Central memory CD8-positive, alpha-beta T cell (primary cell): Measurements from ENCODE around the gene OR52N1.

Experiments used
- ATAC-seq: fragments of 150-1000 bp; cut with Tn5 transposase; replicated peaks from 2 replicates; pipeline ENCODE4 v1.10.0; 2022; ENCODE audit warnings: mild to moderate bottlenecking, moderate FRiP score, moderate number of reproducible peaks; ENCODE audit not compliant: poor library complexity, severe bottlenecking; ENCODE audit errors: extremely low read depth
- DNase-seq, 2 donors: peaks; one replicate each; pipeline ENCODE4 v3.0.0; 2021; ENCODE audit warnings: low spot score in 2 of 2
- H3K27ac Mint-ChIP-seq: one replicate; pipeline ENCODE4 v1.8.0; 2022; ENCODE audit warnings: low read depth, mild to moderate bottlenecking, moderate library complexity, mixed read lengths
- H3K27me3 Mint-ChIP-seq: one replicate; pipeline ENCODE4 v1.8.0; 2022; ENCODE audit warnings: mixed read lengths
- H3K36me3 Mint-ChIP-seq: one replicate; pipeline ENCODE4 v1.8.0; 2022; ENCODE audit warnings: mild to moderate bottlenecking, moderate library complexity, mixed read lengths; ENCODE audit not compliant: insufficient read depth
- H3K4me1 Mint-ChIP-seq: one replicate; pipeline ENCODE4 v1.8.0; 2022; ENCODE audit warnings: mixed read lengths
- H3K4me3 Mint-ChIP-seq: one replicate; pipeline ENCODE4 v1.8.0; 2022; ENCODE audit warnings: mild to moderate bottlenecking, moderate library complexity, mixed read lengths
- H3K9me3 Mint-ChIP-seq: one replicate; pipeline ENCODE4 v1.8.0; 2022; ENCODE audit warnings: mixed read lengths

The OR52N1 gene

DNA sequence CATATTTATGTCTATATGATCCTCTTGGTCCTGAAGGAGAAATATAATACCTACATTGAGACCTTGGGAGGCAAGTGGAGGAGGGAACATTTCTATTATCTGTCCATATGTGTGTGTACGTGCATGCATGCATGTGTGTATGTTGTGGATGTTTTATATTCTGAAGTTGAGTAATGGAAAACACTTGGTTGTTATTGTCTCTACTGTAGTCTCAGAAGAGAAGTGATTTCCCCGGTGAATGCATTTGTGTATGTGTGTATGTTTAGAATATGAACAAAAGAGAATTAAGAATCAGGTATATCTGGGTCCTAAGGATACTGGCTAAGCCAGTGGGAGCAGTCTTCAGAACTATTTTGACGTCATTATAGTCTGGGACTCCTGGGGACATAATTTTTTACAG, at the start of gene OR52N1:
Gene OR52N1 (minus strand): TSS at position 101 of the 400 bp plus-strand sequence. CDS start 2,449 bp downstream, outside the sequence.
- Mint-ChIP-seq H3K4me1 (no peaks in the 10 kb centered on the region), H3K4me3 (no peak within 1 kb of the TSS), H3K36me3 (no peaks in the 10 kb centered on the region), H3K27me3 (peaks cover 18% of the 10 kb centered on the region), H3K27ac (no peak within 1 kb of the TSS), H3K9me3 (no peaks in the 10 kb centered on the region)
- ATAC-seq: no peak
- DNase-seq: no peak

DNA sequence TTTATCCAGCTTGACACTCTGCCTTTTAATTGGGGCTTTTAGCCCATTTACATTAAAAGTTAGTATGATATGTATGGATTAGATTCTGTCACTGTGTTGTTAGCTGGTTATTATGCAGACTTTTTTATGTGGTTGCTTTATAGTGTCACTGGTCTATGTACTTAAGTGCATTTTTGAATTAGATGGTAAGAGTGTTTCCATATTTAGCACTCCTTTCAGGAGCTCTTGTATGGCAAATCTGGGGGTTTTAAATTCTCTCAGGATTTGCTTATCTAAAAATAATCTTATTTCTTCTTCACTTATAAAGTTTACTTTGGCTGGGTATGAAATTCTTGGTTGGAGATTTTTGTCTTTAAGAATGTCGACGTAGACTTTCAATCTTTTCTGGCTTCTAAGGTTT, 46.6 kb upstream of the OR52N1 start:
- ATAC-seq (no peak), DNase-seq (no peak)
- no peaks in the 10 kb centered on the region for H3K9me3 Mint-ChIP-seq
- no peak overlapping the region for H3K27ac Mint-ChIP-seq
- no peaks in the 10 kb centered on the region for H3K36me3 Mint-ChIP-seq
- H3K27me3 Mint-ChIP-seq: peaks cover 45% of the 10 kb centered on the region
- no peaks in the 10 kb centered on the region for H3K4me1 Mint-ChIP-seq
- no peak overlapping the region for H3K4me3 Mint-ChIP-seq

DNA sequence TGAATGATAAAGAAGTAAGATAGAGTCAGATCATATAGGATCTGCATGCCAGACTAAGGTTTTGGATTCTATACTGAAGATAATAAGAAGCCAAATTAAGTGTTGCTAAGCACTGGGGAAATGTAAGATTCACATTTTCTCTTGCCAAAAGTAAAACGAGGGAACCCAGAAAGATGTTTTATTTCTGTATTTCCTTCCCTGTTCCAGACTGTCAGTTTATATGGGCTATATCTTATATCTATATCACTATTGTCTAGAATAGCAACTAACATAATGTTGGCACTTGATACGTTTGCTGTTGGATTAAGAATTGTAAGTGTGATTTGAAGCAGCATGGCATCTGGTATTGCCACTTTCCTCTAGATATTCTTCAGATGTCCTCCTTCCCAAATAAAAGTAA, 42.4 kb upstream of the OR52N1 start:
- H3K27ac Mint-ChIP-seq: no peak overlapping the region
- DNase-seq (no peak), ATAC-seq (no peak)
- no peak overlapping the region for H3K4me3 Mint-ChIP-seq
- H3K9me3 Mint-ChIP-seq: no peaks in the 10 kb centered on the region
- peaks cover 36% of the 10 kb centered on the region for H3K27me3 Mint-ChIP-seq
- H3K4me1 Mint-ChIP-seq: no peaks in the 10 kb centered on the region
- H3K36me3 Mint-ChIP-seq: no peaks in the 10 kb centered on the region

DNA sequence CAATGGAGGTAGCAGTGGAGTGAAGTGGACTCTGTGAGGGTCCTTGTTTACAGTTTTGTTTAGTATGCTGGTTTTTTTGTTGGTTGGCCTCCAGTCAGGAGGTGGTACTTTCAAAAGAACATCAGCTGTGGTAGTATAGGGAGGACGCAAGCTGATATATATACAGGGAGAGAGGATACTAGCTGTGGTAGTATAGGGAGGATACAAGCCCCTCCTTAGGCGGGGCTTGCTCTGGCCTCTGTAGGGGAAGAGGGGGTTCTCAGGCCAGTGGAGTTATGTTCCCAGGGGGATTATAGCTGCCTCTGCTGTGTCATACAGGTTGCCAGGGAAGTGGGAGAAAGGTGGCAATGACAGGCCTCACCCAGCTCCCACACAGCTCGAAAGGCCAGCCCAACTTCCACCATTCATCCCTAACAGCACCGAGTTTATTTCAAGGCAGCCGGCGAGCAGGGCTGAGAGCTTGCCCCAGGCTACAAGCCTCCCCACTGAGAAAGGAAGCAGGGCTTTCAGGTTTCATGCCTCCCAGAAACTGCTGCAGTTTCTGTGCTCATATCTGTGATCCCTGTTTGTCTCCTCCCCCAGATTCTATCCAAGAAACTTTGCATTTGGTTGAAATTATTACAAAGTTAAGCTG, 40.2 kb upstream of the OR52N1 start:
- H3K4me1 Mint-ChIP-seq: no peaks in the 10 kb centered on the region
- DNase-seq (no peak), ATAC-seq (no peak)
- H3K4me3 Mint-ChIP-seq: no peak overlapping the region
- no peaks in the 10 kb centered on the region for H3K9me3 Mint-ChIP-seq
- H3K27me3 Mint-ChIP-seq: peaks cover 26% of the 10 kb centered on the region
- H3K27ac Mint-ChIP-seq: no peak overlapping the region
- no peaks in the 10 kb centered on the region for H3K36me3 Mint-ChIP-seq

DNA sequence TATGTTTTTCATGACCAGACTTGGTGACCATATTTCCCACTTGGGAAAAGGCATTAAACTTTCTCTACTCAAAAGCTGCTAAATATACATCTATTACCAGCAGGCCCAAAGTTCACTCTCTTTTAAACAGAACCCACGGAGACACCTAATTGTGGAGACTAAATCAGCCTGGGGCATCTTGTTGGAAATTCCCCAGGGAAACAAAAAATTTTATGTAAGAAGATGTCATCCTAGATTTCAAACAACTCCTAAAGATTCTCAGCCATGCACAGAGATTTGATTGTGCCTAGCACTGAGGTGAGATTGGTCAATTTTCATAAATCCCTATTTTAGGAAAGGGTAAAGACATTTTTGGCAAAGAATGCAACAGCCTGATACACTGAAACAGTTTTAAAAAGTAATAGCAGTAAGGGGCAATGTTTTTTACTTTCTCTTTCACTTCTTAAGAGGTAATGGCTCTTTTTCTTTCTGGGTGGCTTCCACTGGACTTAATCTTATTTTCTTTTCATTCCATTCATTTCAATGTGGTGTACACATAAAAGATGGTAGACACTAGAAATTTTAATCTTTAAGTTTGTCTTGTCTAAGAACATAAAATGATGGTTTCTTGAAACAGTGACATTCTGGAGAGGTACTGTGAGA, 27.3 kb upstream of the OR52N1 start:
- DNase-seq: no peak
- no peaks in the 10 kb centered on the region for H3K9me3 Mint-ChIP-seq
- H3K4me1 Mint-ChIP-seq: peaks cover 7% of the 10 kb centered on the region
- peak overlapping the region; percentile 84 for H3K27ac Mint-ChIP-seq
- ATAC-seq: peak; percentile 19
- H3K36me3 Mint-ChIP-seq: no peaks in the 10 kb centered on the region
- H3K27me3 Mint-ChIP-seq: no peaks in the 10 kb centered on the region
- H3K4me3 Mint-ChIP-seq: peak overlapping the region; percentile 52

DNA sequence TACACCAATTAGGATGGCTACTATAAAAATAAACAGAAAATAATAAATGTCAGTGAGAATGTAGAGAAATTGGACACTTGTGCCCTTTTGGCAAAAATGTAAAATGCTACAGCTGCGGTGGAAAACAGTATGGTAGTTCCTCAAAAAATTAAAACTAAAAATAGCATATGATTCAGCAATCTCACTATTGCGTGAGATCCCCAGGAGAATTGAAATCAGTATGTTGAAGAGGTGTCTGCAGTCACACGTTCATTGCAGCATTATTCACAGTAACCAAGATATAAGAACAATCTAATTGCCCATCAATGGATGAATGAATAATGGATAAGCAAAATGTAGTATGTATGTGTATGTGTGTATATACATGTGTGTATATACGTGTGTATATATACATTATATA, 24.5 kb upstream of the OR52N1 start:
- Mint-ChIP-seq H3K4me1 (peaks cover 7% of the 10 kb centered on the region), H3K27ac (no peak overlapping the region), H3K9me3 (no peaks in the 10 kb centered on the region), H3K36me3 (no peaks in the 10 kb centered on the region), H3K27me3 (no peaks in the 10 kb centered on the region), H3K4me3 (no peak overlapping the region)
- no peak for DNase-seq
- ATAC-seq: no peak

DNA sequence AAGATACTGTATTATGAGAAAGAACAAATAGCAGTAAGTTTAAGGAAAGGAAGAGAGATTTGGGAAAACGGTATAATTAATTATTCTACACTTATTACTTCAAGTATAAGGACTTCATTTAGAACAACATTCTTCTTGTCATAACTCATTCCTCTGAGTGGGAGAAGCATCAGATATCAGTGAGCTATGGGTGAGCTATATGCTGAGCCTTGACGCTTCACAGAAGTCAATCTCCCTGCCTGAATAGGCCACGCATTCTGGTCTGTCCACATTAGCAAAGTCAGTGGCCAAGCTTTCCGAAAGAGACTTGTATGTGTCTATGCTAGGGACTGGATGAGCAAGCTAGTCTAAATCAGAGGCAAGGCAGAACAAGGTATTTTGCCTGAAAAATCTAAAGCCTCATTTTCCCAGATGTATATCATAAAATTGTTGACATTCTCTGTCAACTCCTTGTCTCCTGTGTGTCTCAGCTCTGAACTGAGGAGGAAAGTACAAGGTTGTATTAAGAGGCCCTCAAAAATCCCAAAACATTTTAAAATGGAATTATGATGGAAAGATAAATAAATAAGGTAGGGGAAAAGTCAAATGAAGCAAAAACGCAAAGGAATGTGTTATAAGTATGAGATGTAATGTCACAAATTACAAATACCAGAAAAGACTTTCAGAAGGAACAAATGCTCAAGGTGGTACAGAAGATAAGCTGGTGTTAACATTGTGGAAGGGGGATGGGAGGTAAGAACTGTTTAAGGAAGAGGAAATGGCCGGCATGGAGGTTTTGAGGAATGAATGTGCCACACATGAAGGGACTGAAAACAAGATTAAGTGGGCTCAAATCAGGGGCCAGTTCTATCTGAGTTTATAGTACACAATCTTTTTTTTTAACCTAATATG, 19.1 kb upstream of the OR52N1 start:
- H3K4me3 Mint-ChIP-seq: no peak overlapping the region
- no peak for ATAC-seq
- H3K36me3 Mint-ChIP-seq: no peaks in the 10 kb centered on the region
- H3K27me3 Mint-ChIP-seq: peaks cover 32% of the 10 kb centered on the region
- H3K4me1 Mint-ChIP-seq: peaks cover 13% of the 10 kb centered on the region
- H3K9me3 Mint-ChIP-seq: no peaks in the 10 kb centered on the region
- DNase-seq: no peak
- H3K27ac Mint-ChIP-seq: no peak overlapping the region

DNA sequence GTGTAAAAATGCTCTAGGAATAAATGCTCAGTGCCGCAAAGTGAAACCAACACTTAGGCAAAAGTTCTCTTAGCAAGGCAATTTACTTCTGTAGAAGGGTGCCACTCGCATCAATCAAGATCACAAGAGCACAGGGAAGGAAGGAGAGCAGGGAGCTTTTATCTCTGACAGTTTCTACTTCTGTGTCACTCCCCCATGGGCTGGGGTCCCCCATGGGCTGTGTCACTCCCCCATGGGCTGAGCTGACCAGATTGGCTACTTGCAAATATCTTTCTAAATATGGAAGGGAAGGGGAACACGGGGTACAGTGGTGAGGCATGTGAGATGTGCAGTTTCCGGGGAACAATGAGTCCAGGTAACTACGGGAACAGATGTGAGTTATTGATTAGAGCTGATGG, 18.1 kb upstream of the OR52N1 start:
- peaks cover 34% of the 10 kb centered on the region for H3K27me3 Mint-ChIP-seq
- peaks cover 13% of the 10 kb centered on the region for H3K4me1 Mint-ChIP-seq
- no peaks in the 10 kb centered on the region for H3K9me3 Mint-ChIP-seq
- H3K36me3 Mint-ChIP-seq: peaks cover 2% of the 10 kb centered on the region
- ATAC-seq (no peak), DNase-seq (no peak)
- H3K4me3 Mint-ChIP-seq: peak overlapping the region; percentile 81
- no peak overlapping the region for H3K27ac Mint-ChIP-seq

DNA sequence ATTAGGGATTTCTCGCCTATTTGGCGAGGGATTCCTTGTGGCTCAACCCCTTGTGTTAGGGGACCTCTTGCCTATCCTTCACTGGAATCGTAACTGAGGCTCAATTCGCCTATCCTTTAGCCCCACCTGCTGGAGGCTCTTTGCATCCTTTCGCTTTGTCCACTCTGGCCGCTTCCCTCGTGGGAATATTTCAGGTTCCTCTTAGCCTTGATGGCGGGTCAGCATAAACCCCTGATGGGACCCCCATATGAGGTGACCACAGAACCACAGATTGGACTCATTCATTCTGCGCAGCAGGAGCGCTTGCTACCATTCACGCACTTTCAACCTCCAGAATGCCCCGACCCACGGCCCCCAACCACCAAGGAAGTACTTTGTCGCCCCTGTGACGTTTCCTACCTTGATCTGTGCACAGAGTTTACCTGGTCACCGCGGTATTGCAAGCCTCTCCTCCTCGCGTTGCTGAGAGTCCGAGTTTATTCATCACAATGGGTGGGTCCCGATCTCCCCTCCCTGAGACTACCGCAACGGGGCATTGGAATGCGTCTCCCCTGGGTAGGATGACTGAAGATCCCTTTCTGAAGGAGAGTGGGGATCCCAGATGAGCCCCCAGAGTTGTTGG, 17.5 kb upstream of the OR52N1 start, which contains the start of gene OR52N2:
Gene OR52N2 (plus strand): TSS at position 425 of the 622 bp plus-strand sequence. CDS start 11,412 bp downstream, outside the sequence.
- DNase-seq (peak; percentile 50 to 62), ATAC-seq (peak; percentile 72)
- Mint-ChIP-seq H3K9me3 (no peaks in the 10 kb centered on the region), H3K27me3 (peaks cover 39% of the 10 kb centered on the region), H3K36me3 (peaks cover 2% of the 10 kb centered on the region), H3K27ac (no peak within 1 kb of the TSS), H3K4me3 (peak within 1 kb of the TSS; percentile 81), H3K4me1 (peaks cover 13% of the 10 kb centered on the region)

DNA sequence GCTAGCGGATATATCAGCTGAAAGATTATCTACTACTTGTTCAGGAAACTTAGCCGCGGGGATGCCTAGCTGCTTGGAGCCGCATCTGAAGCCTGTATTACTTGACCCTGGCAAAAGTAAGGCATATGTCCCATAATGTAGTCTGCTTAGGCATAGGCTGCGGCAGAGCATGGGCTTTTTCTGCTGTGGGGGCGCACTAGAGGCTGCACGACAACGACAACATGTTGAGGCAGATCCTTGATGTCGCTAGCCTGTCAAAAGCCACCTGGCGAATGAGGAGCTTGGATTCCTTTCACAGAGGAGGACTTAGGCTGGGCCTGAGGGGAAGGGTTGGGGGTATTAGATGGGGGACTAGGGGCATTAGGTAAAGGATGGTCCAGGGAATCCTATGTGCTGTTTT, 16.5 kb upstream of the OR52N1 start:
- peaks cover 2% of the 10 kb centered on the region for H3K36me3 Mint-ChIP-seq
- peaks cover 6% of the 10 kb centered on the region for H3K9me3 Mint-ChIP-seq
- H3K27me3 Mint-ChIP-seq: peaks cover 49% of the 10 kb centered on the region
- H3K27ac Mint-ChIP-seq: no peak overlapping the region
- DNase-seq (no peak), ATAC-seq (no peak)
- H3K4me3 Mint-ChIP-seq: no peak overlapping the region
- H3K4me1 Mint-ChIP-seq: peaks cover 13% of the 10 kb centered on the region

DNA sequence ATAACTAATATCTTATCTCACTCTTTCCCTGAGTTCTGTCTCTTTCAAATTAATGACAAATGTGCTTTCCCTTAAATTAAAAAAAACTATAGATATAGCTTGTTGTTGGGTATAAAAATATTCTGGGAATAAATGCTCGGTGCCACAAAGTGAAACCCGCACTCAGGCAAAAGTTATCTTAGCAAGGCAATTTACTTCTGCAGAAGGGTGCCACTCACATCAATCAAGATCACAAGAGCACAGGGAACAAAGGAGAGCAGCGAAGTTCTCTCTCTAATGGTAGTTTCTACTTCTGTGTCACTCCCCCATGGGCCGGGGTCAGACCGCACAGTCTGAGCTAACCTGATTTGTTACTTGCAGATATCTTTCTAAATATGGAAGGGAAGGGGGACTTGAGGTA, 12.9 kb upstream of the OR52N1 start:
- H3K27me3 Mint-ChIP-seq: peaks cover 59% of the 10 kb centered on the region
- peaks cover 8% of the 10 kb centered on the region for H3K4me1 Mint-ChIP-seq
- ATAC-seq: no peak
- no peak overlapping the region for H3K27ac Mint-ChIP-seq
- H3K9me3 Mint-ChIP-seq: peaks cover 6% of the 10 kb centered on the region
- no peak overlapping the region for H3K4me3 Mint-ChIP-seq
- no peak for DNase-seq
- peaks cover 2% of the 10 kb centered on the region for H3K36me3 Mint-ChIP-seq

DNA sequence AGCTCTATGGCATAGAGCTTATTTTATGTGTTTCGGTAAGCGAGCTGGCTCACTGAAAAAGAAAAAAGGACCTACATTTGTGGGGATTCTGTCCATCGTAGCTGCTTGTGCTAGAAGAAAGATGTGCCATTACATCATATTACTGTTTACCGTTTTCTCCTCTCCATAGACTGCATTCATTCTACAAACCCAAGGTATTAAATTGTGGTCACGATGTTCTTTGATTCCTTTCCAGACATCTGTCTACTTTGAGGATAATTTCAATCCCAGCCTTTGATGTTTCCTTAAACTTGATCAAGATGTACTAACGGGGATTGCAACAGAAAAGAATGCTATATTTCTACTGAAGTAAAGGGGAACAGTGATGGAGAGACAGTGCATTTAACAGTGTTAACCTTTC, 5.5 kb upstream of the OR52N1 start:
- Mint-ChIP-seq H3K4me1 (no peaks in the 10 kb centered on the region), H3K27me3 (peaks cover 65% of the 10 kb centered on the region), H3K36me3 (no peaks in the 10 kb centered on the region), H3K27ac (no peak overlapping the region), H3K4me3 (no peak overlapping the region), H3K9me3 (no peaks in the 10 kb centered on the region)
- ATAC-seq (no peak), DNase-seq (no peak)
